Esophagus mucosa (tissue), 1 donor: ENCODE measurements around the gene ARNT2. TPM values are rescaled to one million over a fixed set of nuclear protein-coding genes. Genes with fewer than 3 reads are reported as not detected.

Source experiments
- ATAC-seq: fragments of 200-7000 bp; cut with Tn5 transposase; one replicate; pipeline ENCODE4 v1.9.1; 2020
- total RNA-seq: library from RNA; stranded (reverse); gene quantifications from one replicate; pipeline ENCODE4 v1.2.4, GENCODE V29; 2023
- donor health status: DM: yes; HTN: yes; CAD: no.

The ARNT2 gene
- total RNA-seq, 1 donor from 2014 or later: 0.64 TPM

GRCh38 chr15:80444680-80445251 lies 40.6 kb downstream of the ARNT2 start:
- peak; percentile 18 for ATAC-seq

DNA sequence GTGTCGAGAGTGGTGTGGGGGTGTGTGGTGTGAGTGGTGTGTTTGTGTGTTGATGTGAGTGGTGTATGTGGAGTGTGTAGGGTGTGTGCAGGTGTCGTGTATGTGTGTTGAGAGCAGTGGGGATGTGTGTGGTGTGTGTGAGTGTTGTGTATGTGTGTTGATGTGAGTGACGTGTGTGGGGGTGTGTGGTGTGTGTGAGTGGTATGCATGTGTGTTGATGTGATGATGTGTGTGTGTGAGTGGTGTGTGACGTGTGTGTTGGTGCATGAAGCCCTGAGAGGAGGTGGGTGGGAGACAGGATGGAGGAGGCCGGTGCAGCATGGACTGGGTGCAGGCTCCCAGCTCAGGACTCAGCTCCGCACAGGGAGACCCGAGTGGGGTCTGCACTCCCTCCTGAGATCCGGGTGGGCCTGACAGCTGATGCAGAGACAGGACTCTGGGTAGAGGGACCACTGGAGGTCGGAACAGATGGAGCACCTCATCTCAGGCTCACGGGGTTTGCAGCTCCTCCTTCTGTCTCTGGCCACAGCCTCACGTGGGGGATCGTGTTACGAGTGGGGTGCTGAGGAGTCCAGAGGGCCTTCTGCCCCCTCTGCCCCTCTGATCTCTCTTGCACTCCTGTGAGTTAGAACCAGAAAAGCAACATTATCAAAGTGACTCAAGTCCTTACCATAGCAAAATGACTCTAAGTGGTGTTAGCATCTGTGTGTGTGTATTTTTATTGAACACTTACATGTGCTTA lies 41.3 kb downstream of the ARNT2 start:
- ATAC-seq: no peak

DNA sequence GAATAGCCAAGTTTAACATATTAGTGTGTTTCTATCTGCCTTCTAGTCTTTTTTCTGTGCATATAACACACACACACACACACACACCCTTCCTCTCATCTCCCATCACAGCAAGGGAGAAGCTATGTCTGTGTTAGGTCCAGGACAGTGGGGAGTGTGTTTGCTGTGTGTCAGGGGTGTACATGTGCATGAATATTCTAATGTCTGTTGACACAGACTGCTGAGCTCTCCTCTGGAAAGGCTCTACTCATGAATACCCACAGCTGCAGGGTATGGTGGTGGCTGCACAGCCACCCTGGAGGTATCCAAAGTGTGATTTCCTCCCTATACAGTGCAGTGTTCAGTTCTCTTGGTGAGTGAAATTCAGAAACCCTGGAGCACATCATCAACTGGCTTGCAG lies 42.9 kb downstream of the ARNT2 start:
- no peak for ATAC-seq

GRCh38 chr15:80449825-80450224 lies 45.6 kb downstream of the ARNT2 start:
- ATAC-seq: no peak

DNA sequence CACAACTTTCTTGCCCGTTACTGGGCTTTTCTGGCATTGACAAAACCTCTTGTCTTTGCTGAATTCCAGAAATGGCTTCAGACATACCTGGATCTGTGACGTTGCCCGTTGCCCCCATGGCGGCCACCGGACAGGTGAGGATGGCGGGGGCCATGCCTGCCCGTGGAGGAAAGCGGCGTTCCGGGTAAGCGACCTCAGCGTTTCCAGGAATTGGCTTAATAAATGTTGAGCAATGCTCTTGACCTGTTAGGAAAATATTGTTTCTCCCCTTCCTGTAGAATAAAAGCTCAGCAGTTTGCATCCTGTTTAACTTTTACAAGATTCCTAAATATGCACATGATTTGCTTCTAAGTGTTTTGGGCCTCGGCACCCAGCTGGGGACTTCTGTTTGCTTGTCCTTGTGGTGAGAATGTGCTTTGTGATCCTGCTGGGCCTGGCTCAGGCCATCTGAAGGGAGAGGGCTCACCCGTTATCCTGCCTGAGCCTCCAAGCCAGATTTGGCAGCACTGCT lies 46.7 kb downstream of the ARNT2 start:
- no peak for ATAC-seq

DNA sequence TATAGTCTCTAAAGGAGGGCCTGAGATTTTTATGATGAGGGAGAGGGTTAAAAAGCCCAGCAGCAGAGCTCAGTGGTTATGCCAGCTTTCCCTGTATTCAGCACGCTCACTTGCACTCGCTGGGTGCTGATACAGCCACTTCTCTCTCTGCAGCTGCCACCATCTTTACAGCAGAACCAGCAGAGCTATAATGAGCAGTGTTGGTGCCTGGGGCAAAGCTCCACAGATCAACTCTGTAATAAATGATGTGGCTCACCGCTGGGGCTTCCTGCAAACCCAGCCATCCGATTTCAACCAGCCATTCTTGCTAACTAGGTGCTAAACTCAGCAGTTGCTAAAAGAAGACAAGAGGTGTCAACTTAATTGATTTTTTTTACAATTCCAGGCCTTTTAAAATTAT lies 48.0 kb downstream of the ARNT2 start:
- ATAC-seq: no peak

GRCh38 chr15:80455051-80455648 lies 51.0 kb downstream of the ARNT2 start:
- no peak for ATAC-seq

DNA sequence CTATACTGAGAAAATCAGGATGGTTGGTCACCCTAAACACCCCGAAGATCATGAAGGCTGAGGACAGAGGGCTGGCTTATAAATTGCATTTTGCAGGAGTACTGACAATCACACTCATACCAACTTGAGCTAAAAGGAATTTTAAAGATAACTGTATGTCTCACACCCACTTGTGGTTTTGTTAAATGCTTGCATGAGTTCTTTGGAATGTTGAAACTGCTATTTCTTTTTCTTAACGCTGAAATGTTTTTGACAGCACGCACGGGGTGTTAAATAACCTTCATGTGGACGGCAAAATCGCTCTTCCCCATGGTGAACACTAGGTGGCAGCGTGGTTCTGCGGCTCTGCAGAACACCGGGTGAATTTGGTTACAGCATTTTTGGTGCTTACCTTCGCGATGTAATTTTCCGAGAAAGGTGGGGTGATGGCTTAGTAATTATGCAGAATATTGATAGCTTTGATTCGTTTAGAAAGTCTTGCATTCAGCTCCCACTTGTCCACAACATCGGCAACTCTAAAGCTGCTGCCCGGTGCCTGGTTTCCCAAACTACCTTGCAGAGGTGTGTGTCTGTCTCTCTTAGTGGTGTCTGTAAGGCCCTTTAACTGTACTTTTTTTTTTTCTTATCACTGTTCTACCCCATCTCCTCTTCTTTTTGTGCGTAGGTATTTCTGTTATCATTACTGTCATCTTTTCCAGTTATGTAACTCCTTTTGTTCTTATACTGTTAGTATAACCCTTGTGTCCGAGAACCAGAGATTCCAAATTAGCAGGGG lies 51.7 kb downstream of the ARNT2 start:
- peak; percentile 79 for ATAC-seq

GRCh38 chr15:80456517-80457492 lies 52.6 kb downstream of the ARNT2 start:
- ATAC-seq: no peak

GRCh38 chr15:80457896-80458295 lies 53.7 kb downstream of the ARNT2 start:
- ATAC-seq: no peak

- no peak for ATAC-seq
These were observed 54.4 kb downstream of the ARNT2 start for GRCh38 chr15:80458580-80458979.

- ATAC-seq: no peak
These were observed 55.2 kb downstream of the ARNT2 start for GRCh38 chr15:80459380-80459779.

DNA sequence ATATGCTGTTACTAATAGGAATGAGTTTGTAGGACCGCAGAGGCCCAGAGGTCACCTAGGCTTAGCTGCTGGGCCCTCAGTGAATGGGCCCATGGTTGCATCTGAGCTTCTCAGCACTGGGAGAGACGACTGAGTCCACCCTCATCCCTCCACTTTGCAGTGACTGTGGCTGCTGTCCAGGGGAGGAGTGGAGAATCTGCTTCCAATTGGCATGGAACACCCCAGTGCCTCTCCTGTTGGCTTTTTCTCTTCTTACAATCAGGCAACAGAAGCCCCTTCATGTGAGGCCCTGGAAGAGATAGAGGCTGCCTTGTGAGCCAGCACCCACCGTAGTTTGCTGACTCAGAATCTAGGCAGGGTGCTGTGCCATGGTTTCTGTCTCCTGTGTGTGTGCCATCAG lies 55.6 kb downstream of the ARNT2 start:
- no peak for ATAC-seq

DNA sequence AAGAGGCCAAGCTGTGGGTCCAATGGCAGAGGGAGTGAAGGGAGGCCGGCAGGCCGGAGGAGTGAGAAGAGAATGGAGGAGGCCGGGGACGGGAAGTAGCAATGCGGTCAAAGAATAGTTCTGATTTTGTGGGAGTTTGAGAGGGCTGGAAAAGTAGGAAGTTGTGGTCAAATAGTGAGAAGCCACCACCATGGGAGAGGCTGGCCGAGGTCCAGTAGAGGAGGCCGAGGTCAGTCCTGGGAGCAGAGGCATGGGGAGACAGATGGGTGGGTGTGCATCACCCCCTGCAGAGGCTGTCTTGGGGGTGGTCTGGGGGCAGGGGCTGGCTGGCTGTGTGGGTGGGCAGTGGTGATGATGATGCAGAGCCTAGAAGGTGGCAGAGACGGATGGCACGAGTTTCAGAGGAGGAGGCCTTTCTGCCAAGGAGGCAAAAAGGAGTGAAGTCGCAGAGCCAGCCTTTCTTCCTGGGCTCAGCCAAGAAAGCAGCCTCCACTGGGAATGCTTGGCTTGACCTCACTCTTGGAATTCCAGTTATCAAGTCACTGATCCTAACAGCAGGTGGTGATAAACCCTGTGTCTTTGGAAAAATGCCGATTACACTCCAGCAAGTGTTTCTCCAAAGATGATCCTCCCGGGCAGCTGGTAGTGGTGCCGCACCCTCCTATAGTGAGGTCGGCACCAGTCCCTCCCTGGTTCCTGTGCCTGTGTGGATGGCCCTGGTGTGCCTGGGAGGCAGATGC lies 57.3 kb downstream of the ARNT2 start:
- ATAC-seq: no peak

GRCh38 chr15:80462111-80462510 lies 57.9 kb downstream of the ARNT2 start:
- no peak for ATAC-seq

- ATAC-seq: no peak
These were observed 58.8 kb downstream of the ARNT2 start for GRCh38 chr15:80462836-80463512.

- no peak for ATAC-seq
These were observed 60.9 kb downstream of the ARNT2 start for GRCh38 chr15:80464951-80465625.

DNA sequence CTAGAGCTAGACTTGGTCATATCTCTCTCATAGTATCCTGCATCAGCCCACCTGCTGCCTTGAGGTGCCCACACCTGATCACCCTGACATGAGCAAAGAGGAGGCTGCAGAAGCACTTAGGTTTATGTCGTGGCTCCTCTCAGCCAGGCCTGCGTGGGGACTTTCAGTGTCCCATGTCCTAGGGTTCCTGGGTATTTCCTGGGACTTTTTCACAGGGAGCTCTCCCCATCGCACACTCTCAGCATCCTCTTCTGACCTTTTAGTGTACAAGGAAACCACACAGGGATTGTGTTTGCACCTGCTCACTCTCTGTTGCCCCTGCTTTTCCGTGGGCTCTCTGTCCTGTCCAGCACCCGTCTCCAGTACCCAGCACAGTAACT lies 61.4 kb downstream of the ARNT2 start:
- no peak for ATAC-seq

- ATAC-seq: no peak
These were observed 62.4 kb downstream of the ARNT2 start for GRCh38 chr15:80466543-80466942.

DNA sequence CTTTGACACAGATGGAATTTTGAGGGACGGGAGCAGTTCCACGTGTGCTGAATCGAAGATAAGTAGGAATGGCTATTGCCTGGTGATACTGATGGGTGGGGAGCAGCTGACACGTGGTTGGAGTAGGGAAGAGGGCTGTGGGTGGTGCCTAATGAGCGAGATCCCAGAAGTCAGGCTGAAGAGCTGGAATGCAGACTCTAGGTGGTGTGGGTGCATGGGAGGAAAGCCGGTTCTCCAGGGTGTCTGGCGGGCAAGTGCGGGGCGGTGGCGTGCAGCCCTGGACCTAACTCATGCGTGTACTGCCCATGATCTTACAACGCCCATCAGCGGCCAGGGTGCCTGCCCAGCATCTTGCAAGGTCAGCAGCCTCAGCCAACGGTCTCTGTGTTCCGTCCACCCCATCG lies 63.1 kb downstream of the ARNT2 start:
- no peak for ATAC-seq
